HG02938 (cell line): ENCODE measurements around the gene HSPB6.

ENCODE experiments used
- ATAC-seq: cut with Tn5 transposase; IDR thresholded peaks from one replicate; pipeline ENCODE4 v1.9.1; 2021; ENCODE audit warnings: mild to moderate bottlenecking, moderate library complexity; ENCODE audit not compliant: unreplicated experiment

The HSPB6 gene

GRCh38 chr19:35717665-35718344 is 39.0 kb downstream of the HSPB6 start, which contains the start of gene KMT2B:
Gene KMT2B (plus strand): TSS chr19:35718003. CDS start chr19:35718019, 16 bp downstream.
- no peak for ATAC-seq

GRCh38 chr19:35716801-35717664 is 39.8 kb downstream of the HSPB6 start:
- peak; percentile 51 for ATAC-seq

- ATAC-seq = no peak
Observed at GRCh38 chr19:35715981-35716800, 40.6 kb downstream of the HSPB6 start.

DNA sequence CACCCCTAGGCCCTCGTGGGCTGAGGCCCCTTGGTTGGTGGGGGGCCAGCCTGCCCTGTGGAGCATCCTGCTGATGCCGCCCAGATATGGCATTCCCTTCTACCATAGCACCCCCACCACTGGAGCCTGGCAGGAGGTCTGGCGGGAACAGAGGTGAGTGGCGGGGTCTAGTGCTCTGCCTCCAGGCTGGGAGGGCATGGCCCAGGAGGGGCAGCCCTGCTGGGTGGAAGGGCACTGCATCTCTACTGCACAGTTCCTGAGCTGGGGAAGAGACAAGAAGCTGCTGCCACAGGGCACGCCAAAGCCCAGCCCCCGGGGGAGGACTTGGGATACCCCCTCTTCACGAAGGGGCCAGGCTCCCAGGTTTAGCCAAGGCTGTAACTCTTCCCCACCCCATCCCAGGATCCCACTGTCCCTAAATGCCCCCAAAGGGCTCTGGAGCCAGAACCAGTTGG is 41.4 kb downstream of the HSPB6 start:
- no peak for ATAC-seq

DNA sequence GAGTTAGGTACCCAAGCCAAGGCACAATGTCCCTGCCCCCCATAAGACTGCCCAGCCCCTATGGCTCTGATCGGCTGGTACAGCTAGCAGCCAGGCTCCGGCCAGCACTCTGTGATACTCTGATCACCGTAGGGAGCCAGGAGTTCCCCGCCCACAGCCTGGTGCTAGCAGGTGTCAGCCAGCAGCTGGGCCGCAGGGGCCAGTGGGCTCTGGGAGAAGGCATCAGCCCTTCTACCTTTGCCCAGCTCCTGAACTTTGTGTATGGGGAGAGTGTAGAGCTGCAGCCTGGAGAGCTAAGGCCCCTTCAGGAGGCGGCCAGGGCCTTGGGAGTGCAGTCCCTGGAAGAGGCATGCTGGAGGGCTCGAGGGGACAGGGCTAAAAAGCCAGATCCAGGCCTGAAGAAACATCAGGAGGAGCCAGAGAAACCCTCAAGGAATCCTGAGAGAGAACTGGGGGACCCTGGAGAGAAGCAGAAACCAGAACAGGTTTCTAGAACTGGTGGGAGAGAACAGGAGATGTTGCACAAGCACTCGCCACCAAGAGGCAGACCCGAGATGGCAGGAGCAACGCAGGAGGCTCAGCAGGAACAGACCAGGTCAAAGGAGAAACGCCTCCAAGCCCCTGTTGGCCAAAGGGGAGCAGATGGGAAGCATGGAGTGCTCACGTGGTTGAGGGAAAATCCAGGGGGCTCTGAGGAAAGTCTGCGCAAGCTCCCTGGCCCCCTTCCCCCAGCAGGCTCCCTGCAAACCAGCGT is 42.1 kb downstream of the HSPB6 start:
- no peak for ATAC-seq

- ATAC-seq = no peak
Observed at GRCh38 chr19:35713904-35714495, 42.8 kb downstream of the HSPB6 start.

GRCh38 chr19:35713506-35713850 is 43.4 kb downstream of the HSPB6 start:
- no peak for ATAC-seq

DNA sequence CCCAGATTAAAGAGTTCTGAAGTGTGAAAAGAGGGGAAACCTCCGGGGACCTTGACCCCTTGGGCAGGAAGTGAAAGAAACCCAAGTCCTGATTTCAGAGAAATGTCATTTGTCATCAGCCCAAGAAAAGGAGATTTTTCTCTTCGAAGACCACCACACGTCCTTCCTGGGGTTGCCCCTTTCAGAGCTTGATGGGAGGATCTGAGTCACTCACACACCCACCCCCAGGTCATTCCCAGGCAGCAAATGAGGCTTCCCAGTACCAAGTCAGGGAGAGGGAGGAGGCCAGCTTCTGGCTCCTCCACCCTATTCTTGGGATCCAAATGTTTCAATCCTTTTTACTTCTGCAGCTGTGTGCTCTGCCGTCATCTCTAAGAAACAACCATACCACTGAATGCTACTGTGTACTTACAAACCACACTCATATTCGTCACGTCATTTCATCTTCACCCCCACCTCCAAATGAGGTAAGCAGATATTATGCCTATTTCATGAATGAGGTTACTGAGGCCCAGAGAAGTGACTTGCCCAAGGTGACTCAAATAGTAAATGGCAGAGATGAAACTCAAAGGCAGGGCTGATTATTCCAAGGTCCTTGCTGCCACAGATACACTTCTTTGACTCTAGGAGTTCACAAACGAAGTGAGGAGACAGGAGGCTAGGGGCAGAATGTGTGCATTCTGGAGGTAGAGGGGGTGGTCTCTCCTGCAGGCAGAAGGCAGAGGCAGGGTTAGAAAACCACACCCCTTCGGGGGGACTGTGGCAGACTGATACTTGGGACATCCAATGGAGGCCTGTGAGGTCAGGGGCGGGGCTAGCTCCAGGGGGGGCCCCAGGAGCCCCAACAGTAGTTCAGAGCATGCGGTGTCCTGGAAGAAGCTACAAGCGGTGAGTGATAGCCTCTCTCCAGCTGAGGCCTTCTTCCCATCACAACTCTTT is 44.0 kb downstream of the HSPB6 start:
- ATAC-seq = no peak

DNA sequence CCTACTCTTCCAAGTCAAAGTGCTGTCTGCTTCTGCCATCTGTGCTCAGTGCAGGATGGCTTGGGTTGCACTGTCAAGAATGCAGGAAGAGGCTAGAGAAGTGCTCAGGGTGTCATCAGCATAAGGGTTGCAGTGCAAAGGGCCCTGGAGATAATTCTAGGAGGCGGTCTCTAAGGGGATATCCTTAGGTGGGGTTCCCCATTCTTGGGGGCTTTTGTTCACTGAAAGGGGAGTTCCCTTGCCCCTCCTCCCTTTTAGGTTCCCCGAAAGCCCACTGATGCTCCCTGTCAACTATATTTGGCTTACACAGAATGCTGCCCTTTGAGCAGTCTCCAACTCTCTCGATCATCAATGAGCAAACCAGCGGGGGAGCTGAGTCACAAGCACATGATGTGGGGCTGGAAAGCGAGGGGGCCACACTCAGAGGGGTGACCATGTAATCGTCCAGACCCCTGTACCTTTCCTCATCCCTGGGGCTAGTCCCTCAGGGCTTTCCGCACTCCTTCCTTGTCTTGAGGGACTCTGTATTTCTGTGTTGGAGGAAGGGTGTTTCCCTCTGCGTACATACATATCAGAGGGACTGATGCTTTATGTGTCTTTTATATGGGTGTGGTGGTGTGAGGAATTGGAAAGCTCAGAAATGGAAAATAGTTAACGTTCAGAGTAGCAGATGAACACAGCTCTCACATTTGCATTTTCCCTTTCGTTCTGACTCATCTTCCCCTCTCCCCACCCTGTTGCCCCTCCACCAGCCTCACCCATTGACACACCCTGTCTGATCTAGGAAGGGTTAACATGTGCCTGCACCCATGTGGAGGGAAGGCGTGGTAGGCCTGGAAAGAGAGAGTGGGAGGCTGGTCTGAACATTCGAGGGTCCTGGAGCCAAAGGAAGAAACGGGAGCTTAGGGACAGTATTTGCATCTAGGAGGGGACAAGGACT is 45.8 kb downstream of the HSPB6 start:
- peak; percentile 36 for ATAC-seq

- no peak for ATAC-seq
Observed at GRCh38 chr19:35708391-35708790, 48.4 kb downstream of the HSPB6 start.
